Rectal smooth muscle tissue (tissue), 1 donor: Measurements from ENCODE around the gene GKN1.

Source experiments
- H3K27ac ChIP-seq: one replicate; pipeline ENCODE4 v1.7.0; 2013; ENCODE audit warnings: low read depth, low read length, inconsistent platforms
- H3K27me3 ChIP-seq: one replicate; pipeline ENCODE4 v1.7.0; 2013; ENCODE audit warnings: low read length; ENCODE audit not compliant: control insufficient read depth, insufficient read depth
- H3K36me3 ChIP-seq: one replicate; pipeline ENCODE4 v1.7.0; 2013; ENCODE audit warnings: low read length; ENCODE audit not compliant: control insufficient read depth, insufficient read depth
- H3K4me1 ChIP-seq: one replicate; pipeline ENCODE4 v1.7.0; 2013; ENCODE audit warnings: low read length; ENCODE audit not compliant: control insufficient read depth, insufficient read depth
- H3K4me3 ChIP-seq: one replicate; pipeline ENCODE4 v1.7.0; 2013; ENCODE audit warnings: low read length
- H3K9ac ChIP-seq: one replicate; pipeline ENCODE4 v1.7.0; 2013; ENCODE audit warnings: low read length

Gene GKN1

GRCh38 chr2:68968221-68968620 lies 6.2 kb upstream of the GKN1 start:
- H3K27me3 ChIP-seq, result no peaks in the 10 kb centered on the region
- H3K4me3 ChIP-seq, result no peak overlapping the region
- H3K4me1 ChIP-seq, result no peaks in the 10 kb centered on the region
- H3K27ac ChIP-seq, result no peak overlapping the region
- no peak overlapping the region for H3K9ac ChIP-seq
- no peaks in the 10 kb centered on the region for H3K36me3 ChIP-seq

GRCh38 chr2:68969736-68970490 lies 4.5 kb upstream of the GKN1 start:
- Histone ChIP-seq H3K27me3 (no peaks in the 10 kb centered on the region), H3K27ac (no peak overlapping the region), H3K4me3 (no peak overlapping the region), H3K9ac (no peak overlapping the region), H3K4me1 (no peaks in the 10 kb centered on the region), H3K36me3 (no peaks in the 10 kb centered on the region)

GRCh38 chr2:68970566-68971265 lies 3.7 kb upstream of the GKN1 start:
- no peak overlapping the region for H3K9ac ChIP-seq
- H3K4me1 ChIP-seq, result no peaks in the 10 kb centered on the region
- H3K36me3 ChIP-seq, result no peaks in the 10 kb centered on the region
- H3K27ac ChIP-seq, result no peak overlapping the region
- H3K27me3 ChIP-seq, result no peaks in the 10 kb centered on the region
- H3K4me3 ChIP-seq, result no peak overlapping the region

- H3K36me3 ChIP-seq, result no peaks in the 10 kb centered on the region
- no peak overlapping the region for H3K9ac ChIP-seq
- H3K4me1 ChIP-seq, result no peaks in the 10 kb centered on the region
- no peak overlapping the region for H3K27ac ChIP-seq
- H3K27me3 ChIP-seq, result no peaks in the 10 kb centered on the region
- H3K4me3 ChIP-seq, result no peak overlapping the region
Observed at GRCh38 chr2:68971591-68972231, 2.7 kb upstream of the GKN1 start.

GRCh38 chr2:68974946-68975665 lies 670 bp downstream of the GKN1 start:
- H3K4me3 ChIP-seq, result no peak overlapping the region
- H3K27ac ChIP-seq, result no peak overlapping the region
- H3K4me1 ChIP-seq, result no peaks in the 10 kb centered on the region
- H3K9ac ChIP-seq, result no peak overlapping the region
- H3K27me3 ChIP-seq, result no peaks in the 10 kb centered on the region
- H3K36me3 ChIP-seq, result no peaks in the 10 kb centered on the region

- Histone ChIP-seq H3K36me3 (no peaks in the 10 kb centered on the region), H3K4me1 (no peaks in the 10 kb centered on the region), H3K4me3 (no peak overlapping the region), H3K27me3 (no peaks in the 10 kb centered on the region), H3K27ac (no peak overlapping the region), H3K9ac (no peak overlapping the region)
Observed at GRCh38 chr2:68975844-68976243, 1.4 kb downstream of the GKN1 start.

- Histone ChIP-seq H3K4me3 (no peak overlapping the region), H3K4me1 (no peaks in the 10 kb centered on the region), H3K27ac (no peak overlapping the region), H3K36me3 (no peaks in the 10 kb centered on the region), H3K27me3 (no peaks in the 10 kb centered on the region), H3K9ac (no peak overlapping the region)
Observed at GRCh38 chr2:68977453-68977852, 3.0 kb downstream of the GKN1 start.

GRCh38 chr2:68978098-68978497 lies 3.7 kb downstream of the GKN1 start:
- H3K36me3 ChIP-seq, result no peaks in the 10 kb centered on the region
- H3K9ac ChIP-seq, result no peak overlapping the region
- H3K4me1 ChIP-seq, result no peaks in the 10 kb centered on the region
- no peak overlapping the region for H3K4me3 ChIP-seq
- no peak overlapping the region for H3K27ac ChIP-seq
- no peaks in the 10 kb centered on the region for H3K27me3 ChIP-seq

- Histone ChIP-seq H3K9ac (no peak overlapping the region), H3K27me3 (no peaks in the 10 kb centered on the region), H3K4me3 (no peak overlapping the region), H3K27ac (no peak overlapping the region), H3K36me3 (no peaks in the 10 kb centered on the region), H3K4me1 (no peaks in the 10 kb centered on the region)
Observed at GRCh38 chr2:68980956-68981355, 6.5 kb downstream of the GKN1 start.

- H3K4me1 ChIP-seq, result no peaks in the 10 kb centered on the region
- H3K9ac ChIP-seq, result no peak overlapping the region
- H3K36me3 ChIP-seq, result no peaks in the 10 kb centered on the region
- no peak overlapping the region for H3K27ac ChIP-seq
- no peak overlapping the region for H3K4me3 ChIP-seq
- H3K27me3 ChIP-seq, result no peaks in the 10 kb centered on the region
Observed at GRCh38 chr2:68987021-68987503, 12.6 kb downstream of the GKN1 start.

- H3K4me3 ChIP-seq, result no peak overlapping the region
- no peaks in the 10 kb centered on the region for H3K4me1 ChIP-seq
- no peak overlapping the region for H3K27ac ChIP-seq
- H3K9ac ChIP-seq, result no peak overlapping the region
- H3K36me3 ChIP-seq, result no peaks in the 10 kb centered on the region
- no peaks in the 10 kb centered on the region for H3K27me3 ChIP-seq
Observed at GRCh38 chr2:68989035-68989434, 14.6 kb downstream of the GKN1 start.

GRCh38 chr2:68992341-68992740 lies 17.9 kb downstream of the GKN1 start:
- Histone ChIP-seq H3K36me3 (no peaks in the 10 kb centered on the region), H3K27me3 (no peaks in the 10 kb centered on the region), H3K4me3 (no peak overlapping the region), H3K9ac (no peak overlapping the region), H3K27ac (no peak overlapping the region), H3K4me1 (no peaks in the 10 kb centered on the region)
